Measurements from ENCODE around the gene EFCAB9.

GRCh38 chr5:172209714-172210113 is 15.7 kb downstream of the EFCAB9 start:
- no peak for TF ChIP-seq POLR2A (IDR thresholded peaks at IDR 0.05)
- no peak for TF ChIP-seq POLR2AphosphoS5 (IDR thresholded peaks at IDR 0.05)
